Neuronal stem cell (in vitro differentiated cells): ENCODE measurements around the gene ATP2B1.

Source experiments
- DNase-seq: peaks from one replicate; pipeline ENCODE4 v3.0.0-alpha.2; 2013; ENCODE audit warnings: low spot score
- H2AFZ ChIP-seq: one replicate; pipeline ENCODE4 v1.6.1; 2013; ENCODE audit warnings: mild to moderate bottlenecking, low read length, inconsistent platforms
- H2AK5ac ChIP-seq: 2 replicates; pipeline ENCODE4 v1.6.1; 2013; ENCODE audit warnings: low read depth, mild to moderate bottlenecking, inconsistent platforms, low read length, moderate library complexity, mixed read lengths
- H2BK120ac ChIP-seq: 2 replicates; pipeline ENCODE4 v1.6.1; 2013; ENCODE audit warnings: low read depth, mild to moderate bottlenecking, inconsistent platforms, low read length, moderate library complexity, mixed read lengths
- H2BK12ac ChIP-seq: one replicate; pipeline ENCODE4 v1.6.1; 2013; ENCODE audit warnings: low read length, inconsistent platforms
- H2BK15ac ChIP-seq: 2 replicates; pipeline ENCODE4 v1.6.1; 2013; ENCODE audit warnings: mild to moderate bottlenecking, low read length, inconsistent platforms, mixed read lengths
- H2BK5ac ChIP-seq: one replicate; pipeline ENCODE4 v1.6.1; 2013; ENCODE audit warnings: inconsistent platforms, mild to moderate bottlenecking, low read length, moderate library complexity
- H3K14ac ChIP-seq: one replicate; pipeline ENCODE4 v1.6.1; 2013; ENCODE audit warnings: low read length, inconsistent platforms
- H3K18ac ChIP-seq: 2 replicates; pipeline ENCODE4 v1.6.1; 2013; ENCODE audit warnings: low read length, inconsistent platforms
- H3K23ac ChIP-seq: 2 replicates; pipeline ENCODE4 v1.6.1; 2013; ENCODE audit warnings: low read depth, mild to moderate bottlenecking, mixed read lengths, low read length, inconsistent platforms; ENCODE audit not compliant: poor library complexity
- H3K27ac ChIP-seq: replicated peaks from 3 replicates; pipeline ENCODE4 v1.5.1; 2013; ENCODE audit warnings: low read length, inconsistent platforms
- H3K27me3 ChIP-seq, 3 experiments: 2 replicates each; pipeline ENCODE4 v1.6.1; 2013; ENCODE audit warnings: low read length in 3 of 3, mild to moderate bottlenecking in 2 of 3, inconsistent platforms in 1 of 3, low read depth in 1 of 3, mixed read lengths in 1 of 3, moderate library complexity in 1 of 3; ENCODE audit not compliant: control insufficient read depth in 3 of 3, insufficient read depth in 3 of 3
- H3K36me3 ChIP-seq, 2 donors: replicated peaks in 1 of 2; 2 replicates each; pipeline ENCODE4 v1.6.1; 2013; ENCODE audit warnings: low read length in 2 of 2; ENCODE audit not compliant: control insufficient read depth in 2 of 2, insufficient read depth in 2 of 2
- H3K4ac ChIP-seq: 2 replicates; pipeline ENCODE4 v1.6.1; 2013; ENCODE audit warnings: inconsistent platforms, mild to moderate bottlenecking, low read length, moderate library complexity
- H3K4me1 ChIP-seq, 2 donors: 1 replicate in 1 of 2; 2 replicates in 1 of 2; pipeline ENCODE4 v1.6.1; 2013; ENCODE audit warnings: low read length in 2 of 2, low read depth in 1 of 2; ENCODE audit not compliant: control insufficient read depth in 2 of 2, insufficient read depth in 1 of 2
- H3K4me2 ChIP-seq: one replicate; pipeline ENCODE4 v1.6.1; 2013; ENCODE audit warnings: mild to moderate bottlenecking, low read length, inconsistent platforms; ENCODE audit not compliant: insufficient read depth, poor library complexity, severe bottlenecking
- H3K4me3 ChIP-seq, 2 donors: 2 replicates each; pipeline ENCODE4 v1.5.1; 2013; ENCODE audit warnings: low read length in 2 of 2, mild to moderate bottlenecking in 2 of 2, inconsistent platforms in 1 of 2, moderate library complexity in 1 of 2
- H3K79me1 ChIP-seq: one replicate; pipeline ENCODE4 v1.6.1; 2013; ENCODE audit warnings: low read depth, mild to moderate bottlenecking, inconsistent platforms, low read length, moderate library complexity
- H3K9ac ChIP-seq: one replicate; pipeline ENCODE4 v1.6.1; 2013; ENCODE audit warnings: mild to moderate bottlenecking, low read depth, low read length, inconsistent platforms; ENCODE audit not compliant: poor library complexity
- H3K9me3 ChIP-seq, 2 donors: replicated peaks in 1 of 2; 2 replicates each; pipeline versions ENCODE3 to v1.6.1; 2013; ENCODE audit warnings: low read length in 2 of 2, mild to moderate bottlenecking in 2 of 2, inconsistent platforms in 1 of 2, low read depth in 1 of 2, mixed read lengths in 1 of 2, moderate library complexity in 1 of 2; ENCODE audit not compliant: control insufficient read depth in 2 of 2, insufficient read depth in 1 of 2
- H4K8ac ChIP-seq: one replicate; pipeline ENCODE4 v1.6.1; 2013; ENCODE audit warnings: low read depth, mild to moderate bottlenecking, inconsistent platforms, low read length, moderate library complexity
- H4K91ac ChIP-seq: one replicate; pipeline ENCODE4 v1.6.1; 2013; ENCODE audit warnings: low read length, low read depth, mild to moderate bottlenecking, inconsistent platforms; ENCODE audit not compliant: poor library complexity
- WGBS, 2 donors: extraction: QIAGEN DNeasy Blood & Tissue Kit; methylation state at CpG; one replicate each; pipeline ENCODE4 v1.1.7; 2013; ENCODE audit warnings: missing lambda C conversion rate in 2 of 2, mixed read lengths in 1 of 2; ENCODE audit not compliant: insufficient read length in 2 of 2, insufficient replicate concordance in 1 of 2; ENCODE audit errors: extremely low coverage in 2 of 2; 5-methylcytosine and 5-hydroxymethylcytosine counted together

ATP2B1 gene

DNA sequence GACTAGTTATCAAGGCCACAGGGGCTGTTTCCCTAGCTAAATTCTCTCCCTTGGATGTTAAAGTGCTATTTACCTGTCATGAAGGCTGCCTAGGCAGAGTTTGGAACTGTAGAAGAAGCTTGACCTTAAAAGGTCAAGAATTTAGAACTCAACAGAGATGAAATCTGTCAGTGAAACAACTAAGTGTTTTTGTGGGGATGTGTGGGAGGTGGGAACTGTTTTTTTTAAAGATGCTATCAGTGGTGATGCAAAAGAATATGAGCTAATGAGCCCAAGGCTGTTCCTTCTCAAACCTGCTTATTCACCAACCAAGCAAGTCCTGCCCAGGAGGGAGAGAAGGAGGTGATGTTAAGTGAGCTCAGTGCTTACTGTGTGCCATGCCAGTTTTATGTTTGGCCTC, 142.0 kb downstream of the ATP2B1 start:
- no peaks in the 10 kb centered on the region for H3K9me3 ChIP-seq
- H2BK15ac ChIP-seq = no peak overlapping the region
- H2AK5ac ChIP-seq = no peak overlapping the region
- no peak overlapping the region for H3K4ac ChIP-seq
- H2AFZ ChIP-seq = no peak overlapping the region
- no peak overlapping the region for H3K27ac ChIP-seq
- H4K91ac ChIP-seq = no peak overlapping the region
- no peaks in the 10 kb centered on the region for H3K79me1 ChIP-seq
- H3K4me1 ChIP-seq = no peaks in the 10 kb centered on the region
- no peak overlapping the region for H4K8ac ChIP-seq
- H3K23ac ChIP-seq = no peak overlapping the region
- H3K14ac ChIP-seq = no peak overlapping the region
- no peak overlapping the region for H2BK5ac ChIP-seq
- H3K9ac ChIP-seq = no peak overlapping the region
- H3K36me3 ChIP-seq = no peaks in the 10 kb centered on the region
- no peak overlapping the region for H3K18ac ChIP-seq
- H3K4me3 ChIP-seq = no peak overlapping the region
- no peak for DNase-seq
- H2BK120ac ChIP-seq = no peak overlapping the region
- no peak overlapping the region for H2BK12ac ChIP-seq
- no peak overlapping the region for H3K4me2 ChIP-seq
- H3K27me3 ChIP-seq = no peaks in the 10 kb centered on the region

DNA sequence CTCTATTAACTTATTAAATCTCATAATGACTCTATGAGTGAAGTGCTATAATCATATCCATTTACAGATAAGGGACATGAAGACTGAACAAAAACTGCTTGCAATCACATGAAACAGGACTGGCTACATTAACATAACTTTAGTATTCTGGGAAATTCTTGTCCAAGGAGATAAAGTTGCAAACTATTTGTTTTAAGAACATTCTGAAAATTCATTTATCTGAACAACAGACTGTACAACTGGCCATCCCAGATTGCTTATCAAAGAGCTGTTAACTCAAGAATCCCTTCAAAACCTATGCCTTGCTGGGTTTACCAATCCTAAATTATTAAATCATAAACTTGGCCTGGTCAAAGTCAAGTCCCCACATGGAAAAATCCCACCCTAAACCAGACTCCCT, 143.6 kb downstream of the ATP2B1 start:
- Histone ChIP-seq H2BK12ac (no peak overlapping the region), H4K8ac (no peak overlapping the region), H3K27me3 (no peaks in the 10 kb centered on the region), H3K14ac (no peak overlapping the region), H3K9ac (no peak overlapping the region), H3K27ac (no peak overlapping the region), H2BK120ac (no peak overlapping the region), H3K4me2 (no peak overlapping the region), H2BK5ac (no peak overlapping the region), H3K23ac (no peak overlapping the region), H3K4ac (no peak overlapping the region), H3K36me3 (no peaks in the 10 kb centered on the region), H2BK15ac (no peak overlapping the region), H4K91ac (no peak overlapping the region), H3K4me1 (no peaks in the 10 kb centered on the region), H3K4me3 (no peak overlapping the region), H3K18ac (no peak overlapping the region), H3K9me3 (no peaks in the 10 kb centered on the region), H2AK5ac (no peak overlapping the region), H3K79me1 (no peaks in the 10 kb centered on the region), H2AFZ (no peak overlapping the region)
- no peak for DNase-seq

DNA sequence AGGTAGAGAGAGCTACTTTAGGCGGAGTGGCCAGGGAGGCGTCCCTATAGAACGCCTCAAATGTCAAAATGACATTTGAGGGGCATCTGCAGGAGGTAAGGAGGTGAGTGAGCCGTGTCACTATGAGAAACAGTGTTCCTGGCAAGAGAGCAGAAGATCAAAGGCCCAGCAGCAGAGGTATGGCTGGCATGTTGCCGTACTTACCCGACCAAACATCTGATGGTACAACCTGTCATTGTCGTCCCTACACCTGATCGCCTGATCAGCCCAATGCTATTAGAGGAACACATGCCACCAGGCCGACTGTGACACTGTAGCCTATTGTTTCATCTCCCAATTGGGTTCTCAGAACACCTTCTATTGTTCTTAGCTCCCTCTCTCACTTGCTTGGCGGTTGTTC, 148.9 kb downstream of the ATP2B1 start:
- Histone ChIP-seq H3K79me1 (no peaks in the 10 kb centered on the region), H3K9me3 (no peaks in the 10 kb centered on the region), H3K14ac (no peak overlapping the region), H3K4me3 (no peak overlapping the region), H2BK15ac (no peak overlapping the region), H4K8ac (no peak overlapping the region), H3K4ac (no peak overlapping the region), H3K4me2 (no peak overlapping the region), H2AFZ (no peak overlapping the region), H3K9ac (no peak overlapping the region), H3K27ac (no peak overlapping the region), H2BK12ac (no peak overlapping the region), H3K4me1 (no peaks in the 10 kb centered on the region), H2BK5ac (no peak overlapping the region), H3K23ac (no peak overlapping the region), H2AK5ac (no peak overlapping the region), H3K36me3 (no peaks in the 10 kb centered on the region), H4K91ac (no peak overlapping the region), H3K18ac (no peak overlapping the region), H3K27me3 (no peaks in the 10 kb centered on the region), H2BK120ac (no peak overlapping the region)
- WGBS, 2 donors = no CpG with 5 or more reads among the region's 10 CpGs
- no peak for DNase-seq

DNA sequence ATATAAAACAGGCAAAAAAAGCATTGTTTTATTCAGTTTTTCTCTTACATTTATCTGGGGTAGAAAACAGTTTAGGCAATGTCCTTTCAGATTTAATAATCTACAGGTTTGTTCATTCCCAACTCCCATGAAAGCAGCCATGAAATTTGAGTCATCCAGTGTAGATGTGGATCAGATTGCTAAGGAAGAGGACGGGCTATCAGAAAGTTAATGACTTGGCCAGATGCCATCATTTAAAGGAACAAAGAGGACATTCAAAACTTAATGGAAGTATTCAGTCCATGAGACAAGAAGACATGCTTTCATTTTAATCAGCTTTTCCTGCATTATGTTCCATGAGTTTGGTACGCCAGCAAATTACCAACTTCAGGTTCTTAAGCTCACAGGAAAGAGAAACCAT, 151.7 kb downstream of the ATP2B1 start:
- Histone ChIP-seq H3K4me3 (no peak overlapping the region), H2AK5ac (no peak overlapping the region), H4K8ac (no peak overlapping the region), H3K4ac (no peak overlapping the region), H3K4me2 (no peak overlapping the region), H3K36me3 (no peaks in the 10 kb centered on the region), H3K79me1 (no peaks in the 10 kb centered on the region), H2BK5ac (no peak overlapping the region), H3K27me3 (no peaks in the 10 kb centered on the region), H2BK12ac (no peak overlapping the region), H3K14ac (no peak overlapping the region), H3K4me1 (no peaks in the 10 kb centered on the region), H4K91ac (no peak overlapping the region), H3K23ac (no peak overlapping the region), H3K9ac (no peak overlapping the region), H2BK120ac (no peak overlapping the region), H2AFZ (no peak overlapping the region), H3K18ac (no peak overlapping the region), H2BK15ac (no peak overlapping the region), H3K9me3 (no peaks in the 10 kb centered on the region), H3K27ac (no peak overlapping the region)
- no CpG with 5 or more reads among the region's 2 CpGs for WGBS, 2 donors
- no peak for DNase-seq
